ENCODE measurements around the gene ADAM33. TPM values are rescaled to one million over a fixed set of nuclear protein-coding genes. Genes with fewer than 3 reads are reported as not detected.

The ADAM33 gene
- total RNA-seq, 1 experiment from 2014 or later, result not detected

- TF ChIP-seq CEBPB (IDR thresholded peaks at IDR 0.05; ENCODE audit: low read depth), result no peak
- no peak for TF ChIP-seq EZH2phosphoT487 (IDR thresholded peaks at IDR 0.05; ENCODE audit: borderline replicate concordance)
- TF ChIP-seq TCF7L2 (IDR thresholded peaks at IDR 0.05; ENCODE audit: borderline replicate concordance, extremely low read depth, insufficient read depth, insufficient read length), result no peak
- no peak for TF ChIP-seq ZFX (IDR thresholded peaks at IDR 0.05)
- TF ChIP-seq, protein P1, sequence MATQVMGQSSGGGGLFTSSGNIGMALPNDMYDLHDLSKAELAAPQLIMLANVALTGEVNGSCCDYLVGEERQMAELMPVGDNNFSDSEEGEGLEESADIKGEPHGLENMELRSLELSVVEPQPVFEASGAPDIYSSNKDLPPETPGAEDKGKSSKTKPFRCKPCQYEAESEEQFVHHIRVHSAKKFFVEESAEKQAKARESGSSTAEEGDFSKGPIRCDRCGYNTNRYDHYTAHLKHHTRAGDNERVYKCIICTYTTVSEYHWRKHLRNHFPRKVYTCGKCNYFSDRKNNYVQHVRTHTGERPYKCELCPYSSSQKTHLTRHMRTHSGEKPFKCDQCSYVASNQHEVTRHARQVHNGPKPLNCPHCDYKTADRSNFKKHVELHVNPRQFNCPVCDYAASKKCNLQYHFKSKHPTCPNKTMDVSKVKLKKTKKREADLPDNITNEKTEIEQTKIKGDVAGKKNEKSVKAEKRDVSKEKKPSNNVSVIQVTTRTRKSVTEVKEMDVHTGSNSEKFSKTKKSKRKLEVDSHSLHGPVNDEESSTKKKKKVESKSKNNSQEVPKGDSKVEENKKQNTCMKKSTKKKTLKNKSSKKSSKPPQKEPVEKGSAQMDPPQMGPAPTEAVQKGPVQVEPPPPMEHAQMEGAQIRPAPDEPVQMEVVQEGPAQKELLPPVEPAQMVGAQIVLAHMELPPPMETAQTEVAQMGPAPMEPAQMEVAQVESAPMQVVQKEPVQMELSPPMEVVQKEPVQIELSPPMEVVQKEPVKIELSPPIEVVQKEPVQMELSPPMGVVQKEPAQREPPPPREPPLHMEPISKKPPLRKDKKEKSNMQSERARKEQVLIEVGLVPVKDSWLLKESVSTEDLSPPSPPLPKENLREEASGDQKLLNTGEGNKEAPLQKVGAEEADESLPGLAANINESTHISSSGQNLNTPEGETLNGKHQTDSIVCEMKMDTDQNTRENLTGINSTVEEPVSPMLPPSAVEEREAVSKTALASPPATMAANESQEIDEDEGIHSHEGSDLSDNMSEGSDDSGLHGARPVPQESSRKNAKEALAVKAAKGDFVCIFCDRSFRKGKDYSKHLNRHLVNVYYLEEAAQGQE (IDR thresholded peaks at IDR 0.05; ENCODE audit: low read depth), result no peak
- TF ChIP-seq FOSL1 (IDR thresholded peaks at IDR 0.05; ENCODE audit: low read depth), result no peak
- no peak for TF ChIP-seq RAD21 (IDR thresholded peaks at IDR 0.05; ENCODE audit: low read depth)
These were observed 23.7 kb upstream of the ADAM33 start (continued) for GRCh38 chr20:3705491-3705969.

- POLR2A ChIA-PET, result no interaction called here
- Histone ChIP-seq H3K4me3 (replicated peaks in 1 of 2; ENCODE audit: low read depth in 1 of 2, low read length in 2 of 2) (no peak overlapping the region), H3K36me3 (ENCODE audit: control insufficient read depth in 1 of 2, insufficient read depth in 2 of 2, low read length in 2 of 2) (no peaks in the 10 kb centered on the region), H3K4me1 (ENCODE audit: control insufficient read depth in 1 of 2, insufficient read depth in 2 of 2, low read length in 2 of 2) (peaks cover 0 to 8% of the 10 kb centered on the region in 2 experiments; a peak in 2 of 4 replicates), H3K27me3 (ENCODE audit: insufficient read depth, low read length) (no peaks in the 10 kb centered on the region), H3K9ac (ENCODE audit: low read length) (no peak overlapping the region), H3K9me2 (ENCODE audit: insufficient read depth) (no peaks in the 10 kb centered on the region), H3K79me2 (ENCODE audit: insufficient read depth, low read length) (no peaks in the 10 kb centered on the region), H3K27ac (ENCODE audit: low read depth, low read length) (no peak overlapping the region), H4K20me1 (ENCODE audit: insufficient read depth) (no peaks in the 10 kb centered on the region), H2AFZ (ENCODE audit: low read depth, low read length, poor library complexity, severe bottlenecking) (no peak overlapping the region), H3K4me2 (ENCODE audit: low read length) (no peak overlapping the region), H3K9me3 (ENCODE audit: control insufficient read depth in 1 of 2, insufficient read depth in 1 of 2, low read depth in 1 of 2, low read length in 2 of 2) (no peaks in the 10 kb centered on the region)
- intact Hi-C loops (cut with micrococcal nuclease), result no loop called here
- RAD21 ChIA-PET (ENCODE audit: low non-redundant PET in 1 of 2, low total read pairs in 2 of 2, uncharacterized antibody in 2 of 2, unreplicated experiment in 2 of 2), result no interaction called here
- no peak for DNase-seq (ENCODE audit: low read depth, low spot score)
- TF ChIP-seq EZH2 (IDR thresholded peaks at IDR 0.05) (no peak), CBX3 (IDR thresholded peaks at IDR 0.05; ENCODE audit: low read depth) (no peak), EGR1 (IDR thresholded peaks at IDR 0.05; ENCODE audit: low read depth) (no peak), TCF7L2 (IDR thresholded peaks at IDR 0.05; ENCODE audit: borderline replicate concordance, extremely low read depth, insufficient read depth, insufficient read length) (no peak)
- no TSS peak for BruUV-seq (replicated peaks)
- ATAC-seq, result no peak
- CTCF ChIA-PET, result interaction anchor here (1.1 kb wide), 1 partner anchor 9 kb away, joined by 3 read pairs; the partner anchor contains the start of gene SIGLEC1
These were observed 22.3 kb upstream of the ADAM33 start for GRCh38 chr20:3704087-3704486.

Measured in HCT116 (cell line).